Keratinocyte (primary cell): ENCODE results near the gene ELANE.

Experiments used
- EZH2 ChIP-seq: IDR thresholded peaks from one replicate; pipeline ENCODE4 v1.6.1; 2012; ENCODE audit warnings: inconsistent platforms, mild to moderate bottlenecking, low read length, moderate library complexity
- TF ChIP-seq, protein P1 (sequence below), 3 experiments: IDR thresholded peaks in 1 of 3; conservative IDR thresholded peaks in 1 of 3; optimal IDR thresholded peaks in 1 of 3; 2 replicates in 2 of 3; 3 replicates in 1 of 3; pipeline versions ENCODE3 to v1.5.1; 2011; ENCODE audit warnings: low read length in 3 of 3, mild to moderate bottlenecking in 3 of 3, moderate library complexity in 2 of 3, control low read depth in 1 of 3, inconsistent platforms in 1 of 3; ENCODE audit not compliant: insufficient read depth in 2 of 3; ENCODE audit errors: extremely low read depth in 1 of 3

DNA sequence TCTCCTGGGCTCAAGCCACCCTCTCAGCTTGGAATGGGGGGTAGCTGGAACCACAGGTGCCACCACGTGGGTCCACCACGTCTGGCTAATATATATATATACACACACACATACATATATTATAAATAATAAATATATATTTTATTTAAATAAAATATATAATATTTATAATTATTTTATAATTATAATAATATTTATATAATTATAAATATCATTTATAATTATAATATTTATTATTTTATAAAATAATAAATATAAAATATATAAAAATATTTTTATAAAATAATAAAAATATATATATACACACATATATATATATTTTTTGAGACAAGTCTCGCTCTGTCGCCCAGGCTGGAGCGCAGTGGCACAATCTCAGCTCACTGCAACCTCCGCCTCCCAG is 2.4 kb downstream of the ELANE start:
- TF ChIP-seq, protein P1, sequence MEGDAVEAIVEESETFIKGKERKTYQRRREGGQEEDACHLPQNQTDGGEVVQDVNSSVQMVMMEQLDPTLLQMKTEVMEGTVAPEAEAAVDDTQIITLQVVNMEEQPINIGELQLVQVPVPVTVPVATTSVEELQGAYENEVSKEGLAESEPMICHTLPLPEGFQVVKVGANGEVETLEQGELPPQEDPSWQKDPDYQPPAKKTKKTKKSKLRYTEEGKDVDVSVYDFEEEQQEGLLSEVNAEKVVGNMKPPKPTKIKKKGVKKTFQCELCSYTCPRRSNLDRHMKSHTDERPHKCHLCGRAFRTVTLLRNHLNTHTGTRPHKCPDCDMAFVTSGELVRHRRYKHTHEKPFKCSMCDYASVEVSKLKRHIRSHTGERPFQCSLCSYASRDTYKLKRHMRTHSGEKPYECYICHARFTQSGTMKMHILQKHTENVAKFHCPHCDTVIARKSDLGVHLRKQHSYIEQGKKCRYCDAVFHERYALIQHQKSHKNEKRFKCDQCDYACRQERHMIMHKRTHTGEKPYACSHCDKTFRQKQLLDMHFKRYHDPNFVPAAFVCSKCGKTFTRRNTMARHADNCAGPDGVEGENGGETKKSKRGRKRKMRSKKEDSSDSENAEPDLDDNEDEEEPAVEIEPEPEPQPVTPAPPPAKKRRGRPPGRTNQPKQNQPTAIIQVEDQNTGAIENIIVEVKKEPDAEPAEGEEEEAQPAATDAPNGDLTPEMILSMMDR (optimal IDR thresholded peaks at IDR 0.05 in 1 of 3, IDR thresholded peaks at IDR 0.05 in 1 of 3, conservative IDR thresholded peaks at IDR 0.05 in 1 of 3; ENCODE audit: extremely low read depth in 1 of 3, insufficient read depth in 2 of 3, low read length in 3 of 3) = no peak
- no peak for TF ChIP-seq EZH2
